IMR-90 (cell line): ENCODE results near the gene RND3. TPM values are rescaled to one million over a fixed set of nuclear protein-coding genes. Genes with fewer than 3 reads are reported as not detected.

Source experiments
- FOS ChIP-seq: fragments of 150-350 bp; IDR thresholded peaks from 2 replicates; pipeline ENCODE4 v1.6.1; 2016; ENCODE audit warnings: low read depth, low read length
- MAFK ChIP-seq: IDR thresholded peaks from 2 replicates; pipeline ENCODE4 v1.6.1; 2012; ENCODE audit warnings: low read depth, low read length, improper control_type of control experiment
- MAZ ChIP-seq: IDR thresholded peaks from 2 replicates; pipeline ENCODE4 v1.6.1; 2012; ENCODE audit warnings: low read depth, mild to moderate bottlenecking, low read length, improper control_type of control experiment, moderate library complexity, borderline replicate concordance
- NFE2L2 ChIP-seq: fragments of 150-350 bp; IDR thresholded peaks from 2 replicates; pipeline ENCODE4 v1.6.1; 2016; ENCODE audit warnings: low read depth, mild to moderate bottlenecking, low read length
- RFX5 ChIP-seq: IDR thresholded peaks from 2 replicates; pipeline ENCODE4 v1.8.0; 2012; ENCODE audit warnings: low read depth, mild to moderate bottlenecking, low read length, moderate library complexity
- polyA plus RNA-seq, 3 experiments: library from polyadenylated mRNA; depleted of rRNA; stranded (reverse); fragments of >200 nt; gene quantifications; 2 replicates each; pipeline ENCODE4 v1.2.3, GENCODE V29; 2012; ENCODE audit warnings: low replicate concordance in 1 of 3
- total RNA-seq: library from RNA; depleted of rRNA; stranded (reverse); fragments of >200 nt; gene quantifications from 2 replicates; pipeline ENCODE4 v1.2.3, GENCODE V29; 2012
- TF ChIP-seq, protein P1 (sequence below): fragments of 150-350 bp; IDR thresholded peaks from 2 replicates; pipeline ENCODE4 v1.6.1; 2016; ENCODE audit warnings: low read depth, mild to moderate bottlenecking, low read length, moderate library complexity, borderline replicate concordance

RND3 gene
- total and polyA plus RNA-seq, 2 of the 4 experiments (the other 2 are of a cell fraction): 111 to 449 TPM

- peak; percentile 78; the same call in 1 of the 2 replicates for TF ChIP-seq MAZ
- TF ChIP-seq, protein P1, sequence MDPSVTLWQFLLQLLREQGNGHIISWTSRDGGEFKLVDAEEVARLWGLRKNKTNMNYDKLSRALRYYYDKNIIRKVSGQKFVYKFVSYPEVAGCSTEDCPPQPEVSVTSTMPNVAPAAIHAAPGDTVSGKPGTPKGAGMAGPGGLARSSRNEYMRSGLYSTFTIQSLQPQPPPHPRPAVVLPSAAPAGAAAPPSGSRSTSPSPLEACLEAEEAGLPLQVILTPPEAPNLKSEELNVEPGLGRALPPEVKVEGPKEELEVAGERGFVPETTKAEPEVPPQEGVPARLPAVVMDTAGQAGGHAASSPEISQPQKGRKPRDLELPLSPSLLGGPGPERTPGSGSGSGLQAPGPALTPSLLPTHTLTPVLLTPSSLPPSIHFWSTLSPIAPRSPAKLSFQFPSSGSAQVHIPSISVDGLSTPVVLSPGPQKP: no peak
- TF ChIP-seq MAFK: 0 out of 2 replicates have a peak, but pooled peaks have one; percentile 22
- no peak for TF ChIP-seq RFX5
- no peak for TF ChIP-seq FOS
- peak; percentile 41; the same call in 1 of the 2 replicates for TF ChIP-seq NFE2L2
These were observed at the start of gene RND3 (continued) for GRCh38 chr2:150487537-150488429.
